GM12873 (cell line): ENCODE measurements around the gene SULF2.

Experiments used
- TF ChIP-seq, protein P1 (sequence below): IDR thresholded peaks from 2 replicates; pipeline ENCODE4 v1.5.1; 2012; ENCODE audit warnings: low read depth, mild to moderate bottlenecking, moderate library complexity, low read length, control low read depth; ENCODE audit not compliant: insufficient read depth; ENCODE audit errors: missing control alignments

SULF2 gene

DNA sequence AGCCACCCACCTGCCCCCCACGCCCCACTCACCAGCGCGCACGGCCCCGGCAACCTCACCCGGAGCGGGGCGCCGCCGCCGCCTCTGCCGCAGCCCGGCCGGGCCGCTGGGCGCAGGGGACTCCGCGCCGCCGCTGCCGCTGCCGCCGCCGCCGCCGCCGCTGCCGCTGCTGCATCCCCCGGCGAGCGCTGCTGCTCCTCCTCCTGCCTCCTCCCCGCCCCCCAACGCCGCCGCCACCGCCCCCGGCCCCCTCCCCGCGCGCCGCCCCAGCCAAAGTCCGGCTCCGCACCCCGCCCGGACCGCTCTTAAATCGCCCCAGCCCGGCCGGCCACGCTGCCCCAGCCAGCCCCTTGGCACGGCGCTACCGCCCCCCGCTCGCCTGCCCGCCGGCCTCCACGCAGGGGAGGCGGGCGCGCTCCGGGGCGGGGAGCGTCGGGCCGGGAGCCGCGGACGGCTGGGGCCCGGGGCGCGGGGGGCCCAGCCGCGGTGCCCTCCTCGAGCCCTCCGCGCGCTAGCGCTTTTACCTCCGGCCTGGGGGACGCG lies at the start of gene SULF2:
Gene SULF2, minus strand, starts transcription at position 171 of the 543 bp plus-strand sequence. CDS start 28,118 bp downstream, outside the sequence.
- TF ChIP-seq, protein P1, sequence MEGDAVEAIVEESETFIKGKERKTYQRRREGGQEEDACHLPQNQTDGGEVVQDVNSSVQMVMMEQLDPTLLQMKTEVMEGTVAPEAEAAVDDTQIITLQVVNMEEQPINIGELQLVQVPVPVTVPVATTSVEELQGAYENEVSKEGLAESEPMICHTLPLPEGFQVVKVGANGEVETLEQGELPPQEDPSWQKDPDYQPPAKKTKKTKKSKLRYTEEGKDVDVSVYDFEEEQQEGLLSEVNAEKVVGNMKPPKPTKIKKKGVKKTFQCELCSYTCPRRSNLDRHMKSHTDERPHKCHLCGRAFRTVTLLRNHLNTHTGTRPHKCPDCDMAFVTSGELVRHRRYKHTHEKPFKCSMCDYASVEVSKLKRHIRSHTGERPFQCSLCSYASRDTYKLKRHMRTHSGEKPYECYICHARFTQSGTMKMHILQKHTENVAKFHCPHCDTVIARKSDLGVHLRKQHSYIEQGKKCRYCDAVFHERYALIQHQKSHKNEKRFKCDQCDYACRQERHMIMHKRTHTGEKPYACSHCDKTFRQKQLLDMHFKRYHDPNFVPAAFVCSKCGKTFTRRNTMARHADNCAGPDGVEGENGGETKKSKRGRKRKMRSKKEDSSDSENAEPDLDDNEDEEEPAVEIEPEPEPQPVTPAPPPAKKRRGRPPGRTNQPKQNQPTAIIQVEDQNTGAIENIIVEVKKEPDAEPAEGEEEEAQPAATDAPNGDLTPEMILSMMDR = no peak

DNA sequence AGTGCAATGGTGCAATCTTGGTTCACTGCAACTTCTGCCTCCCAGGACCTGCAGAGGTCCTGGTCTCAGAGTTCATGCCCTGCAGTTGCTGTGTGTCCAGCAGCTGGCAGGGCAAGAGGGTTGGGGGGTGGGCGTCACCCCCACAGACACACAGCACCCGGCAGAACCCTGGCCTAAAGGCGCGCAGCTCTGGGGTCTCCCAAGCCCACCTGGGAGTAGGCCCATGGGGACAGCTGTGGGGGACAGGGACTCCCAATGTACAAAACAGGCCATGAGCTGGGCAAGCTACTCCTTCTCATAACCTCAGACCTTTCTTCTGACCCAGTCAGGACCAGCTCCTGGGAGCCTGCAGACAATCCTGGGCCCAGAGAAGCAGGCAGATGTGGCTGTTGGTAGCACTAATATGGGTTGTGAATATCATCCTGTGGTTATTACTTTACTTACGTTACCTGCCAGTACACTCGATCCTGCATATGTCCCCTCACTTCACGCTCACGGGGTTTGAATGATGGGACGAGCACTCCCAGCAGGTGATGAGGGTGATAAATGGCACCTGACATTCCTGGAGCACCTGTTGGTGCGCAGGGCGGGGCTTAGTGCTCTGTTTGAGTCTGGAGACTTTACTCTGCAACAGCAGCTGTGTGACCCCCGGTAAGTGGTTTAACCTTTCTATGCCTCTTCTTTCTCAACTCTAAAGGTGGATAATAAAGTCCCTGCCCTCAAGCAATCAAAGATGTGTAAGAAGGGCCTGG lies 39.9 kb upstream of the SULF2 start:
- TF ChIP-seq, protein P1 = no peak

DNA sequence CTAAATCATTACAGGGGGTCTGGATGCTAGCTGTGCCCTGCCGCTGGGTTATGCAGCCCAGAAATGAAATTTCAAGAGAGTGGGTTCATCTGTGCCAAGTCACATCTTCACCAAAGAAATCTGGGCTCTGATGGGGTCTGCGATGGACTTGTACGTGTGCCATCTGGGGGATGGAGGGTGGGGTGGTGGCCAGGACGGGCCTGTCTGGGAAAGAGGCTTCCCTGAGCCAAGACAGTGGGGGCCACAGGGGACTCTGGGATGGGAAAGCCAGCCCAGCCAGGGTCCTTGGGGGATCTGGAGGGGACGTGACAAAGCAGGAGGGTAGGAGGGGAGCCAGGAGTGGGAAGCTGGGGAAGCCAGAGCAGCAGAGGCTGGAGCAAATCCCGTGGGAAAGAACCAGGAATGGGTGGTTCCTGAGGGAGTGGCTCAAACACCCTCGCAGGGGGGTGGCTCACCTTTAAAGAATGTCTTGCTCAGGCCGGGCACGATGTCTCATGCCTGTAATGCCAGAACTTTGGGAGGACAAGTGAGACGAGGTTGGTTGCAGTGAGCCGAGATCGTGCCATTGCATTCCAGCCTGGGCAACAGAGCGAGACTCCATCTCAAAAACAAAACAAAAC lies 36.3 kb upstream of the SULF2 start:
- TF ChIP-seq, protein P1 = no peak

DNA sequence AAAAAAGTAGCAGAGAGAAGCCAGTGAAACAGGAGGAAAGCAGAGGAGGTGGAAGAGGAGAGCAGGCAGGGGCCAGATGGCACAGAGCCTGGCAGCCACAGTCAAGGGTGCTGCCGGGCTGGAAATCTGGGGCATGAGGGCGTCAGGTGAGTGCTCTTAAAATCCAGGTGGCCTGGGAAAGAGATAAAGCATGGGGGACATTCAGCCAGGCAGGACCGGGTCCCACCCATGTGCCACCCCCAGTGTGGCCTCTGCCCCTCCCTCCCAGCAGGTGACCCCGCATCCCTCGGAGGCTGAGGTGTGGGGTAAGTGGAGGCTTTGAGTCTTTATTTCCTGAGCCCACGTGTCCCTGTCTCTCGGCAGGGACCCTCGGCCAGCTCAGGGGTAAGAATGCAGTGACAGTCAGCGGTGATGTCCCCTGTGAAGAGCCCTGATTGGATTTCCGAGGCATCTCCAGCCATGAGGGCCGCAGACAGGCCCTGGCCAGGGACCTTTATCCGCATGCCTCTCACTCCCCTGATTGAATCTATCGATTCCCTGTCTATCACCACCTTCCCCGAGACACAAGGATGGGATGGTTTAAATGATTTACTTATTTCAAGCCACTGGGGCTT lies 33.8 kb upstream of the SULF2 start:
- TF ChIP-seq, protein P1 = no peak

DNA sequence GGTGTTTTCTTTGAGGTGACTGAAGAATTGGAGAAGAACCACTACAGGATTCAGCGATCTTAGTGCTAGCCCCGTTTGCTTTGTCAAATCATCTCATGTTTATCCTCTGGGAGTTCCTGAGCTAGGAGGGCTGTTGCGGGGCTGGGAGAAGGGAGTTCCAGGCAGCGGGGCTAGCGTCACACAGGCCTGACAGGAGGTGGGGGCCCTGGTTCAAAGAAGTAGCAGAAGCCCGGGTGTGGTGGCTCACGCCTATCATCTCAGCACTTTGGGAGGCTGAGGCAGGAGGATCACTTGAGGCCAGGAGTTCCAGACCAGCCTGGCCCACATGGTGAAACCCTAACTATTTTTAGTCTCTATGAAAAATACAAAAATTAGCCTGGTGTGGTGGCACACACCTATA lies 33.2 kb upstream of the SULF2 start:
- TF ChIP-seq, protein P1 = no peak

DNA sequence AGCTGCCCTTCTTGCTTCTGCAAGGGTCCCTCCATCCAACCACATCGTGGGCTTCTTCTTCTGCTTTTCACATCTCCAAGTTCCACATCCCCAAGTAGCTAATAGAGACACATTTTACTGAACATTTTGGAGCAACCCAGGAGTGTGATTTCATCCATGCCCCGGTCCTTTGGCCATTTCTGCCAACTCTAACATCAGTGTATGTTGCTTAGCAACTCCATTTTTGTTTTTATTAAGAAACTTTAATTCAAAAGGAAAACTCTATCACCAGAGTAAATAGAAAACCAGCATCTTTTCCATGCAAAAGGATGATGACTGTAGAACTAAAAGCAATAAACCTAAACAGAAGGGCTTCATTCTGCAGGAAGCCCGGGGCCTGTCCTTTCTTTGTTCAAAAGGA lies 32.7 kb upstream of the SULF2 start:
- TF ChIP-seq, protein P1 = no peak

DNA sequence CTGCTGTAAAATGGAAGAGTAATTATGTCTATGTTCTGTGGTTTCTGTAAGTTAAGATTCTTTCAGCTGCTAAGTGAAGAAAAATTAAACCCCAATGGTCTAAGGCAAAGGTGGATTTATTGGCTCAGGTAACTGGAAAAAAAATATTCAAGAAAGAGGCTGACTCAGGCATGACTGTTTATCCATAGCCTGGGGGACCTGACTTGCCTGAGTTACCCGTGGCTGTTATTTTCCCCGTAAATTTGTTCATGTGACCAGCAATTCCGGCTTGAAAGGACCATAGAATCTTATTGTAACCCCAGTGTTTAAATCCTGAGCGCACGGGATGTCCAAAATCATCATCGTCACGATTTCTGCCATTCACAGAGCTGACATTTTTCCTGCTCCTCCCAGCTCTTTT lies 32.3 kb upstream of the SULF2 start:
- TF ChIP-seq, protein P1 = no peak
